Hematopoietic multipotent progenitor cell (in vitro differentiated cells): ENCODE data around the gene ELP2. TPM values are rescaled to one million over a fixed set of nuclear protein-coding genes. Genes with fewer than 3 reads are reported as not detected.
"Not testable (repeated sequence)": the region's sequence is repeated elsewhere in the genome, so short reads cannot be mapped to it uniquely, and the experiment has no call there.

ENCODE experiments used
- DNase-seq, 3 donors: peaks; one replicate each; pipeline ENCODE4 v3.0.0-alpha.2; 2011 to 2015; ENCODE audit warnings: low read depth in 2 of 3, low spot score in 2 of 3
- total RNA-seq: library from RNA; depleted of rRNA; stranded (reverse); fragments of >200 nt; gene quantifications from one replicate; pipeline ENCODE4 v1.2.3, GENCODE V29; 2012

The ELP2 gene
- total RNA-seq, 1 donor: 75.7 TPM

- not testable (repeated sequence) for DNase-seq
Measured at GRCh38 chr18:36116771-36117170, 12.9 kb upstream of the ELP2 start.

GRCh38 chr18:36120297-36120696, 9.4 kb upstream of the ELP2 start:
- no peak for DNase-seq

- no peak for DNase-seq
Measured at GRCh38 chr18:36124841-36125240, 4.9 kb upstream of the ELP2 start.

- no peak for DNase-seq
Measured at GRCh38 chr18:36126668-36127067, 3.0 kb upstream of the ELP2 start.

GRCh38 chr18:36127836-36128529, 1.7 kb upstream of the ELP2 start:
- no peak for DNase-seq

GRCh38 chr18:36128530-36128870, 1.2 kb upstream of the ELP2 start:
- DNase-seq: no peak

GRCh38 chr18:36128907-36129299, 796 bp upstream of the ELP2 start:
- DNase-seq: no peak

- no peak for DNase-seq
Measured at GRCh38 chr18:36130039-36130831, 536 bp downstream of the ELP2 start.

GRCh38 chr18:36130883-36131653, 1.4 kb downstream of the ELP2 start:
- no peak for DNase-seq

GRCh38 chr18:36131692-36132483, 2.2 kb downstream of the ELP2 start:
- no peak for DNase-seq

GRCh38 chr18:36132756-36133155, 3.1 kb downstream of the ELP2 start:
- no peak for DNase-seq

GRCh38 chr18:36135264-36135663, 5.6 kb downstream of the ELP2 start:
- no peak for DNase-seq

- DNase-seq: no peak
Measured at GRCh38 chr18:36139245-36139644, 9.5 kb downstream of the ELP2 start.

GRCh38 chr18:36141576-36141975, 11.9 kb downstream of the ELP2 start:
- DNase-seq: no peak

GRCh38 chr18:36142751-36143150, 13.1 kb downstream of the ELP2 start:
- no peak for DNase-seq

- DNase-seq: no peak
Measured at GRCh38 chr18:36143391-36143790, 13.7 kb downstream of the ELP2 start.

GRCh38 chr18:36149514-36150289, 20.0 kb downstream of the ELP2 start:
- no peak for DNase-seq

GRCh38 chr18:36152781-36153180, 23.1 kb downstream of the ELP2 start:
- no peak for DNase-seq

- DNase-seq: no peak
Measured at GRCh38 chr18:36153203-36153602, 23.5 kb downstream of the ELP2 start.

- no peak for DNase-seq
Measured at GRCh38 chr18:36153771-36154170, 24.1 kb downstream of the ELP2 start.
